ENCODE data around the gene LRRN2. TPM values are rescaled to one million over a fixed set of nuclear protein-coding genes. Genes with fewer than 3 reads are reported as not detected.

The LRRN2 gene
- total RNA-seq, 2 experiments from 2014 or later: not detected

GRCh38 chr1:204652497-204652896, 33.0 kb downstream of the LRRN2 start:
- no peak overlapping the region for H3K4me3 ChIP-seq (ENCODE audit: low read length)
- Mint-ChIP-seq H3K36me3 (ENCODE audit: low read depth) (no peaks in the 10 kb centered on the region), H3K4me3 (no peak overlapping the region), H3K9me3 (no peaks in the 10 kb centered on the region), H3K27me3 (peaks cover 8% of the 10 kb centered on the region), H3K4me1 (ENCODE audit: low read depth) (no peaks in the 10 kb centered on the region), H3K27ac (no peak overlapping the region)
- ChIA-PET CTCF (interaction anchor here (1.1 kb wide), 1 partner anchor 1965 kb away, joined by 3 read pairs; no protein-coding TSS in a partner anchor), POLR2A (interaction anchor here (1.0 kb wide), 1 partner anchor 139 kb away, joined by 3 read pairs; no protein-coding TSS in a partner anchor)
- intact Hi-C loops (cut with DNase I, micrococcal nuclease): no loop called here
- H3K27ac ChIP-seq (ENCODE audit: low read depth in 1 of 2, low read length in 2 of 2): no peak overlapping the region
- no peak for TF ChIP-seq CTCF (IDR thresholded peaks at IDR 0.05)
- DNase-seq (no peak), ATAC-seq (ENCODE audit: poor library complexity) (no peak)
- H3K4me1 ChIP-seq (ENCODE audit: insufficient read depth, low read length): no peaks in the 10 kb centered on the region
- H3K27me3 ChIP-seq (ENCODE audit: control insufficient read depth in 1 of 2, insufficient read depth in 2 of 2, low read length in 2 of 2): peaks cover 9 to 11% of the 10 kb centered on the region in 2 experiments
- H3K36me3 ChIP-seq (ENCODE audit: insufficient read depth, low read length): no peaks in the 10 kb centered on the region
- H3K9me3 ChIP-seq (ENCODE audit: control insufficient read depth in 1 of 2, insufficient read depth in 1 of 2, low read length in 2 of 2): no peaks in the 10 kb centered on the region

GRCh38 chr1:204651843-204652421, 33.6 kb downstream of the LRRN2 start:
- Mint-ChIP-seq H3K27ac (no peak overlapping the region), H3K27me3 (peaks cover 8% of the 10 kb centered on the region), H3K36me3 (ENCODE audit: low read depth) (no peaks in the 10 kb centered on the region), H3K4me1 (ENCODE audit: low read depth) (no peaks in the 10 kb centered on the region), H3K4me3 (no peak overlapping the region), H3K9me3 (no peaks in the 10 kb centered on the region)
- no peak for ATAC-seq (ENCODE audit: poor library complexity)
- ChIA-PET POLR2A (interaction anchor here (1.0 kb wide), 1 partner anchor 139 kb away, joined by 3 read pairs; no protein-coding TSS in a partner anchor), CTCF (interaction anchor here (1.1 kb wide), 1 partner anchor 1964 kb away, joined by 3 read pairs; no protein-coding TSS in a partner anchor)
- no peak overlapping the region for H3K4me3 ChIP-seq (ENCODE audit: low read length)
- H3K4me1 ChIP-seq (ENCODE audit: insufficient read depth, low read length): no peaks in the 10 kb centered on the region
- H3K36me3 ChIP-seq (ENCODE audit: insufficient read depth, low read length): no peaks in the 10 kb centered on the region
- no peak for DNase-seq
- H3K27me3 ChIP-seq (ENCODE audit: control insufficient read depth in 1 of 2, insufficient read depth in 2 of 2, low read length in 2 of 2): peaks cover 9 to 11% of the 10 kb centered on the region in 2 experiments
- TF ChIP-seq CTCF (IDR thresholded peaks at IDR 0.05): no peak
- intact Hi-C loops (cut with DNase I, micrococcal nuclease): no loop called here
- no peaks in the 10 kb centered on the region for H3K9me3 ChIP-seq (ENCODE audit: control insufficient read depth in 1 of 2, insufficient read depth in 1 of 2, low read length in 2 of 2)
- H3K27ac ChIP-seq (ENCODE audit: low read depth in 1 of 2, low read length in 2 of 2): no peak overlapping the region

- ChIA-PET POLR2A (no interaction called here), CTCF (no interaction called here)
- no peak for TF ChIP-seq CTCF (IDR thresholded peaks at IDR 0.05)
- Histone ChIP-seq H3K4me3 (ENCODE audit: low read length) (no peak overlapping the region), H3K4me1 (ENCODE audit: insufficient read depth, low read length) (no peaks in the 10 kb centered on the region), H3K36me3 (ENCODE audit: insufficient read depth, low read length) (no peaks in the 10 kb centered on the region), H3K9me3 (ENCODE audit: control insufficient read depth in 1 of 2, insufficient read depth in 1 of 2, low read length in 2 of 2) (no peaks in the 10 kb centered on the region), H3K27me3 (ENCODE audit: control insufficient read depth in 1 of 2, insufficient read depth in 2 of 2, low read length in 2 of 2) (peaks cover 9 to 11% of the 10 kb centered on the region in 2 experiments), H3K27ac (ENCODE audit: low read depth in 1 of 2, low read length in 2 of 2) (no peak overlapping the region)
- no peak overlapping the region for H3K27ac Mint-ChIP-seq
- H3K9me3 Mint-ChIP-seq: no peaks in the 10 kb centered on the region
- H3K27me3 Mint-ChIP-seq: peaks cover 8% of the 10 kb centered on the region
- intact Hi-C loops (cut with DNase I, micrococcal nuclease): no loop called here
- H3K4me3 Mint-ChIP-seq: no peak overlapping the region
- ATAC-seq (ENCODE audit: poor library complexity) (no peak), DNase-seq (no peak)
- H3K4me1 Mint-ChIP-seq (ENCODE audit: low read depth): no peaks in the 10 kb centered on the region
- H3K36me3 Mint-ChIP-seq (ENCODE audit: low read depth): no peaks in the 10 kb centered on the region
Observed at GRCh38 chr1:204650911-204651570, 34.5 kb downstream of the LRRN2 start.
